Nephron progenitor cell (in vitro differentiated cells): ENCODE data around the gene HABP2.

Source experiments
- DNase-seq: peaks from one replicate; pipeline ENCODE4 v3.0.0; 2021
- H3K27ac Mint-ChIP-seq: 2 replicates; pipeline ENCODE4 v1.8.0; 2021; ENCODE audit warnings: mild to moderate bottlenecking, moderate library complexity, mixed read lengths
- H3K27me3 Mint-ChIP-seq: 2 replicates; pipeline ENCODE4 v1.8.0; 2021; ENCODE audit warnings: mild to moderate bottlenecking, low read depth, mixed read lengths; ENCODE audit not compliant: poor library complexity
- H3K36me3 Mint-ChIP-seq: 2 replicates; pipeline ENCODE4 v1.8.0; 2021; ENCODE audit warnings: low read depth, mixed read lengths
- H3K4me1 Mint-ChIP-seq: 2 replicates; pipeline ENCODE4 v1.8.0; 2021; ENCODE audit warnings: mixed read lengths
- H3K4me3 Mint-ChIP-seq: 2 replicates; pipeline ENCODE4 v1.8.0; 2021; ENCODE audit warnings: mild to moderate bottlenecking, moderate library complexity, mixed read lengths
- H3K9me3 Mint-ChIP-seq: 2 replicates; pipeline ENCODE4 v1.8.0; 2021; ENCODE audit warnings: mild to moderate bottlenecking, moderate library complexity, mixed read lengths
- CTCF ChIP-seq: fragments of 200-600 bp; sonication (generic); IDR thresholded peaks from 2 replicates; pipeline ENCODE4 v1.5.0; 2021; ENCODE audit warnings: antibody characterized with exemption

HABP2 gene

GRCh38 chr10:113533801-113534200, 19.1 kb upstream of the HABP2 start:
- TF ChIP-seq CTCF = no peak
- Mint-ChIP-seq H3K27me3 (peaks cover 35% of the 10 kb centered on the region), H3K4me3 (no peak overlapping the region), H3K36me3 (no peaks in the 10 kb centered on the region), H3K4me1 (no peaks in the 10 kb centered on the region), H3K27ac (no peak overlapping the region), H3K9me3 (no peaks in the 10 kb centered on the region)
- no peak for DNase-seq

DNA sequence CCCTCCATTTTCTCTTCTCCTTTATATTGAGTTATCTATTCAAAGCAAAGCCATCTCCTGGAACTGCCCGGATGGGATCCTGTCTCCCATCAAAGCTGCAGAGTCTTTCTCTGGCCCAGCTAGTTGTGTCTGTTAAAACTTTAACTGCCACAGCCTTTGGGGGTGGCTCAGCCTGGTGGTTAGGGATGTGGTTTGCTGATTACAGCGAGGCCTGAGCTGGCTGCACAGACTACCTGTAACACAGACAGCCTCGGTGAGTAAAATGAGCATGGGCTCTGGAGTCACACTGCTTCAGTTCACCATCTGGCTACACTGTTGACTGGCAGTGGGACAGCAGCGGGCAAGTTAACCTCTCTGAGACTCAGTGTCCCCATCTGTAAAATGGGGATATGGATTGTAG, 18.4 kb upstream of the HABP2 start:
- DNase-seq = no peak
- no peaks in the 10 kb centered on the region for H3K9me3 Mint-ChIP-seq
- no peak for TF ChIP-seq CTCF
- H3K4me3 Mint-ChIP-seq = no peak overlapping the region
- H3K36me3 Mint-ChIP-seq = no peaks in the 10 kb centered on the region
- H3K27me3 Mint-ChIP-seq = peaks cover 30% of the 10 kb centered on the region
- no peak overlapping the region for H3K27ac Mint-ChIP-seq
- H3K4me1 Mint-ChIP-seq = peaks cover 3% of the 10 kb centered on the region

- DNase-seq = no peak
- TF ChIP-seq CTCF = no peak
- Mint-ChIP-seq H3K4me3 (no peak overlapping the region), H3K36me3 (no peaks in the 10 kb centered on the region), H3K27ac (no peak overlapping the region), H3K27me3 (peaks cover 27% of the 10 kb centered on the region), H3K4me1 (peaks cover 20% of the 10 kb centered on the region), H3K9me3 (no peaks in the 10 kb centered on the region)
Observed at GRCh38 chr10:113537672-113538071, 15.2 kb upstream of the HABP2 start.

DNA sequence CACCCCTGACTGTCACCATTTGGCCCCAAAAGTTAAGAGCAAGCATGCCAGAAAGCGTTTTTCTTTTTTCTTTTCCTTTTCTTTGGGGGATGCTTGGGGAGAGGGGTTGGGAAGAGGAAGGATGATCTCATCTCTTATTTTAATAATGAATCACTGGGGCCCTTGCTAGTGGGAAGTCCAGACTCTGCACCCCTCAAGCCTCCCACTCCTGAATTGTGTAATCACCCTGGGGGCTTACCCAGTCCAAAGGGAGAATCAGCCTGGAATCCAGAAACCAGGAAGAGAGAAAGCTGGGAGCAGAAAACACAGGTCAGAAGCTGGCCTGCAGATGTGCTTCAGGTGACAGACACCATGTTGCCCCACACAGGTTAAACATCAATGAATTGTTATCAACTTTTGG, 14.7 kb upstream of the HABP2 start:
- TF ChIP-seq CTCF = no peak
- no peaks in the 10 kb centered on the region for H3K9me3 Mint-ChIP-seq
- H3K27ac Mint-ChIP-seq = no peak overlapping the region
- no peak overlapping the region for H3K4me3 Mint-ChIP-seq
- DNase-seq = no peak
- H3K27me3 Mint-ChIP-seq = peaks cover 24% of the 10 kb centered on the region
- H3K4me1 Mint-ChIP-seq = peaks cover 20% of the 10 kb centered on the region
- H3K36me3 Mint-ChIP-seq = no peaks in the 10 kb centered on the region

GRCh38 chr10:113539789-113540188, 13.1 kb upstream of the HABP2 start:
- Mint-ChIP-seq H3K4me3 (no peak overlapping the region), H3K36me3 (no peaks in the 10 kb centered on the region), H3K27ac (no peak overlapping the region), H3K4me1 (peaks cover 20% of the 10 kb centered on the region), H3K27me3 (peaks cover 17% of the 10 kb centered on the region), H3K9me3 (no peaks in the 10 kb centered on the region)
- no peak for TF ChIP-seq CTCF
- DNase-seq = no peak

DNA sequence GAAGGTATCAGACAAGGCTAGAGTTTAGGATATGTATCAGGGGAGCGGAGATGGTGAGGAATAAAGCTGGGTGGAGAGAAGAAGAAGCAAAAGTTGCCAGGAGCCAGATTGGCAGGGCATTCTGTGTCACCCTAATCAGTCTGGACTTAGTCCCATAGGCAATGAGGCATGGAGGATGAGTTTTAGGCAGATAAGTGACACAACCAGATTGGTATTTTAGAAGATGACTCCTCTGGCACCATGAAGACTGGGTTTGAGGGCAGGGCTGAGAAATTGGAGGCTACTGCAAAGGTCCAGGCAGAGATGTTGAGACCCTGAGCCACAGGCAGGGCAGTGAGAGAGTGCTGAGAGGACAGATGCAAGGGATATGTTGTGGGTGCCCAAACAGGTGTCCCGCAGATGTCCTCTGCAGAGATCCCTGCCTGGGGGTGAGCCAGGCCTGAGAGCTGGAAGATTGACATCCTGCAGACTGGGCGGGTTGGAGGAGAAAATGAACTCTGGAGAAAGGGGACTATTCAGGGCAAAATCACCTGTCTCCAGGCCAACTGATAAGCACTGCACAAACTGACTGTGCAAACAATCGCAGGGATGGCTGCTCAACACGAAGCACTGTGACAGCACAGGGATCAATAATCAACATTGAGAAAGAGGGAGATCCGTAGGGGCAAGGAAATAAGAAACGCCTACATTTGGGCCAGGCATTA, 11.9 kb upstream of the HABP2 start:
- no peak for TF ChIP-seq CTCF
- peaks cover 20% of the 10 kb centered on the region for H3K4me1 Mint-ChIP-seq
- H3K27ac Mint-ChIP-seq = no peak overlapping the region
- H3K27me3 Mint-ChIP-seq = peaks cover 16% of the 10 kb centered on the region
- no peak overlapping the region for H3K4me3 Mint-ChIP-seq
- no peaks in the 10 kb centered on the region for H3K9me3 Mint-ChIP-seq
- no peak for DNase-seq
- H3K36me3 Mint-ChIP-seq = no peaks in the 10 kb centered on the region
